ENCODE data around the gene MBNL1.

The MBNL1 gene

GRCh38 chr3:152319256-152319655, 50.5 kb downstream of the MBNL1 start:
- CTCF ChIA-PET, result no interaction called here
- 0 out of 2 replicates have a peak, but pooled peaks have one; percentile 46 for TF ChIP-seq ZNF384 (IDR thresholded peaks at IDR 0.05)
- TF ChIP-seq SUZ12 (IDR thresholded peaks at IDR 0.05), result no peak
- no peak for TF ChIP-seq L3MBTL2 (conservative IDR thresholded peaks at IDR 0.05)
- TF ChIP-seq BHLHE40 (IDR thresholded peaks at IDR 0.05; ENCODE audit: borderline replicate concordance), result no peak
- no peak for TF ChIP-seq ELF4 (IDR thresholded peaks at IDR 0.05)
- no peak for TF ChIP-seq LEF1 (IDR thresholded peaks at IDR 0.05; ENCODE audit: borderline replicate concordance)
- TF ChIP-seq CTBP1 (IDR thresholded peaks at IDR 0.05; ENCODE audit: borderline replicate concordance), result no peak
- no peak for TF ChIP-seq FOXK2 (IDR thresholded peaks at IDR 0.05)
- TF ChIP-seq SP1 (IDR thresholded peaks at IDR 0.05), result no peak
- peak; percentile 23; the same call in 1 of the 2 replicates for TF ChIP-seq PKNOX1 (IDR thresholded peaks at IDR 0.05)
- POLR2A ChIA-PET, result interaction anchor here (1.6 kb wide), 1 partner anchor 21 kb away, joined by 4 read pairs; no protein-coding TSS in a partner anchor
- no peak for DNase-seq (ENCODE audit: extremely low spot score)

GRCh38 chr3:152319831-152320617, 51.3 kb downstream of the MBNL1 start:
- POLR2A ChIA-PET, result no interaction called here
- CTCF ChIA-PET, result no interaction called here
- no peak for TF ChIP-seq BHLHE40 (IDR thresholded peaks at IDR 0.05; ENCODE audit: borderline replicate concordance)
- TF ChIP-seq FOXA1 (IDR thresholded peaks at IDR 0.05), result no peak
- TF ChIP-seq ARNT (IDR thresholded peaks at IDR 0.05), result no peak
- TF ChIP-seq HDGF (IDR thresholded peaks at IDR 0.05; ENCODE audit: borderline replicate concordance), result no peak
- TF ChIP-seq ZNF384 (IDR thresholded peaks at IDR 0.05), result no peak
- TF ChIP-seq CTBP1 (IDR thresholded peaks at IDR 0.05; ENCODE audit: borderline replicate concordance), result no peak
- no peak for TF ChIP-seq SUZ12 (IDR thresholded peaks at IDR 0.05)
- TF ChIP-seq LEF1 (IDR thresholded peaks at IDR 0.05; ENCODE audit: borderline replicate concordance), result no peak
- no peak for TF ChIP-seq ELF4 (IDR thresholded peaks at IDR 0.05)
- no peak for TF ChIP-seq SP1 (IDR thresholded peaks at IDR 0.05)
- TF ChIP-seq L3MBTL2 (conservative IDR thresholded peaks at IDR 0.05), result no peak
- TF ChIP-seq NFRKB (IDR thresholded peaks at IDR 0.05), result no peak
- no peak for DNase-seq (ENCODE audit: extremely low spot score)

GRCh38 chr3:152321200-152321954, 52.6 kb downstream of the MBNL1 start:
- POLR2A ChIA-PET, result no interaction called here
- CTCF ChIA-PET, result no interaction called here

GRCh38 chr3:152321955-152322377, 53.2 kb downstream of the MBNL1 start:
- POLR2A ChIA-PET, result no interaction called here
- CTCF ChIA-PET, result no interaction called here
- no peak for DNase-seq (ENCODE audit: extremely low spot score)
- no peak for TF ChIP-seq TARDBP (IDR thresholded peaks at IDR 0.05)
- no peak for TF ChIP-seq ARNT (IDR thresholded peaks at IDR 0.05)
- no peak for TF ChIP-seq BHLHE40 (IDR thresholded peaks at IDR 0.05; ENCODE audit: borderline replicate concordance)
- no peak for TF ChIP-seq ZNF384 (IDR thresholded peaks at IDR 0.05)
- TF ChIP-seq L3MBTL2 (conservative IDR thresholded peaks at IDR 0.05), result no peak

More at GRCh38 chr3:152321200-152321954, 52.6 kb downstream of the MBNL1 start:
- TF ChIP-seq FOXK2 (IDR thresholded peaks at IDR 0.05) (no peak), NFRKB (IDR thresholded peaks at IDR 0.05) (no peak), FOXM1 (IDR thresholded peaks at IDR 0.05; ENCODE audit: borderline replicate concordance) (no peak), FOXA1 (IDR thresholded peaks at IDR 0.05) (no peak), CTBP1 (IDR thresholded peaks at IDR 0.05; ENCODE audit: borderline replicate concordance) (no peak), SP1 (IDR thresholded peaks at IDR 0.05) (no peak), LEF1 (IDR thresholded peaks at IDR 0.05; ENCODE audit: borderline replicate concordance) (no peak), HDGF (IDR thresholded peaks at IDR 0.05; ENCODE audit: borderline replicate concordance) (no peak), SUZ12 (IDR thresholded peaks at IDR 0.05) (no peak), BHLHE40 (IDR thresholded peaks at IDR 0.05; ENCODE audit: borderline replicate concordance) (no peak), TARDBP (IDR thresholded peaks at IDR 0.05) (no peak), ZNF384 (IDR thresholded peaks at IDR 0.05) (no peak), ARNT (IDR thresholded peaks at IDR 0.05) (no peak), PKNOX1 (IDR thresholded peaks at IDR 0.05) (no peak), L3MBTL2 (conservative IDR thresholded peaks at IDR 0.05) (no peak)
- no peak for DNase-seq (ENCODE audit: extremely low spot score)

GRCh38 chr3:152322756-152323155, 54.0 kb downstream of the MBNL1 start:
- CTCF ChIA-PET, result no interaction called here
- no peak for DNase-seq (ENCODE audit: extremely low spot score)
- TF ChIP-seq TARDBP (IDR thresholded peaks at IDR 0.05), result no peak
- no peak for TF ChIP-seq ELF4 (IDR thresholded peaks at IDR 0.05)
- TF ChIP-seq CTBP1 (IDR thresholded peaks at IDR 0.05; ENCODE audit: borderline replicate concordance), result no peak
- no peak for TF ChIP-seq NFRKB (IDR thresholded peaks at IDR 0.05)
- TF ChIP-seq FOXM1 (IDR thresholded peaks at IDR 0.05; ENCODE audit: borderline replicate concordance), result no peak
- no peak for TF ChIP-seq FOXA1 (IDR thresholded peaks at IDR 0.05)
- POLR2A ChIA-PET, result no interaction called here

- ChIA-PET CTCF (no interaction called here), POLR2A (no interaction called here)
- TF ChIP-seq LEF1 (IDR thresholded peaks at IDR 0.05; ENCODE audit: borderline replicate concordance) (no peak), TARDBP (IDR thresholded peaks at IDR 0.05) (no peak), ARNT (IDR thresholded peaks at IDR 0.05) (no peak), SUZ12 (IDR thresholded peaks at IDR 0.05) (no peak), FOXA1 (IDR thresholded peaks at IDR 0.05) (no peak), BHLHE40 (IDR thresholded peaks at IDR 0.05; ENCODE audit: borderline replicate concordance) (no peak), L3MBTL2 (conservative IDR thresholded peaks at IDR 0.05) (no peak), HDGF (IDR thresholded peaks at IDR 0.05; ENCODE audit: borderline replicate concordance) (no peak), CTBP1 (IDR thresholded peaks at IDR 0.05; ENCODE audit: borderline replicate concordance) (no peak), SP1 (IDR thresholded peaks at IDR 0.05) (no peak)
- DNase-seq (ENCODE audit: extremely low spot score), result no peak
Observed at GRCh38 chr3:152323834-152324233, 55.1 kb downstream of the MBNL1 start.

Measured in HEK293T (cell line).